Neuronal stem cell (in vitro differentiated cells): ENCODE measurements around the gene ARL6IP1.

ENCODE experiments used
- DNase-seq: peaks from one replicate; pipeline ENCODE4 v3.0.0-alpha.2; 2013; ENCODE audit warnings: low spot score
- H2AFZ ChIP-seq: one replicate; pipeline ENCODE4 v1.6.1; 2013; ENCODE audit warnings: mild to moderate bottlenecking, low read length, inconsistent platforms
- H2AK5ac ChIP-seq: 2 replicates; pipeline ENCODE4 v1.6.1; 2013; ENCODE audit warnings: low read depth, mild to moderate bottlenecking, inconsistent platforms, low read length, moderate library complexity, mixed read lengths
- H2BK120ac ChIP-seq: 2 replicates; pipeline ENCODE4 v1.6.1; 2013; ENCODE audit warnings: low read depth, mild to moderate bottlenecking, inconsistent platforms, low read length, moderate library complexity, mixed read lengths
- H2BK12ac ChIP-seq: one replicate; pipeline ENCODE4 v1.6.1; 2013; ENCODE audit warnings: low read length, inconsistent platforms
- H2BK15ac ChIP-seq: 2 replicates; pipeline ENCODE4 v1.6.1; 2013; ENCODE audit warnings: mild to moderate bottlenecking, low read length, inconsistent platforms, mixed read lengths
- H2BK5ac ChIP-seq: one replicate; pipeline ENCODE4 v1.6.1; 2013; ENCODE audit warnings: inconsistent platforms, mild to moderate bottlenecking, low read length, moderate library complexity
- H3K14ac ChIP-seq: one replicate; pipeline ENCODE4 v1.6.1; 2013; ENCODE audit warnings: low read length, inconsistent platforms
- H3K18ac ChIP-seq: 2 replicates; pipeline ENCODE4 v1.6.1; 2013; ENCODE audit warnings: low read length, inconsistent platforms
- H3K23ac ChIP-seq: 2 replicates; pipeline ENCODE4 v1.6.1; 2013; ENCODE audit warnings: low read depth, mild to moderate bottlenecking, mixed read lengths, low read length, inconsistent platforms; ENCODE audit not compliant: poor library complexity
- H3K27ac ChIP-seq: replicated peaks from 3 replicates; pipeline ENCODE4 v1.5.1; 2013; ENCODE audit warnings: low read length, inconsistent platforms
- H3K27me3 ChIP-seq, 3 experiments: 2 replicates each; pipeline ENCODE4 v1.6.1; 2013; ENCODE audit warnings: low read length in 3 of 3, mild to moderate bottlenecking in 2 of 3, inconsistent platforms in 1 of 3, low read depth in 1 of 3, mixed read lengths in 1 of 3, moderate library complexity in 1 of 3; ENCODE audit not compliant: control insufficient read depth in 3 of 3, insufficient read depth in 3 of 3
- H3K36me3 ChIP-seq, 2 donors: replicated peaks in 1 of 2; 2 replicates each; pipeline ENCODE4 v1.6.1; 2013; ENCODE audit warnings: low read length in 2 of 2; ENCODE audit not compliant: control insufficient read depth in 2 of 2, insufficient read depth in 2 of 2
- H3K4ac ChIP-seq: 2 replicates; pipeline ENCODE4 v1.6.1; 2013; ENCODE audit warnings: inconsistent platforms, mild to moderate bottlenecking, low read length, moderate library complexity
- H3K4me1 ChIP-seq, 2 donors: 1 replicate in 1 of 2; 2 replicates in 1 of 2; pipeline ENCODE4 v1.6.1; 2013; ENCODE audit warnings: low read length in 2 of 2, low read depth in 1 of 2; ENCODE audit not compliant: control insufficient read depth in 2 of 2, insufficient read depth in 1 of 2
- H3K4me2 ChIP-seq: one replicate; pipeline ENCODE4 v1.6.1; 2013; ENCODE audit warnings: mild to moderate bottlenecking, low read length, inconsistent platforms; ENCODE audit not compliant: insufficient read depth, poor library complexity, severe bottlenecking
- H3K4me3 ChIP-seq, 2 donors: 2 replicates each; pipeline ENCODE4 v1.5.1; 2013; ENCODE audit warnings: low read length in 2 of 2, mild to moderate bottlenecking in 2 of 2, inconsistent platforms in 1 of 2, moderate library complexity in 1 of 2
- H3K79me1 ChIP-seq: one replicate; pipeline ENCODE4 v1.6.1; 2013; ENCODE audit warnings: low read depth, mild to moderate bottlenecking, inconsistent platforms, low read length, moderate library complexity
- H3K9ac ChIP-seq: one replicate; pipeline ENCODE4 v1.6.1; 2013; ENCODE audit warnings: mild to moderate bottlenecking, low read depth, low read length, inconsistent platforms; ENCODE audit not compliant: poor library complexity
- H3K9me3 ChIP-seq, 2 donors: replicated peaks in 1 of 2; 2 replicates each; pipeline versions ENCODE3 to v1.6.1; 2013; ENCODE audit warnings: low read length in 2 of 2, mild to moderate bottlenecking in 2 of 2, inconsistent platforms in 1 of 2, low read depth in 1 of 2, mixed read lengths in 1 of 2, moderate library complexity in 1 of 2; ENCODE audit not compliant: control insufficient read depth in 2 of 2, insufficient read depth in 1 of 2
- H4K8ac ChIP-seq: one replicate; pipeline ENCODE4 v1.6.1; 2013; ENCODE audit warnings: low read depth, mild to moderate bottlenecking, inconsistent platforms, low read length, moderate library complexity
- H4K91ac ChIP-seq: one replicate; pipeline ENCODE4 v1.6.1; 2013; ENCODE audit warnings: low read length, low read depth, mild to moderate bottlenecking, inconsistent platforms; ENCODE audit not compliant: poor library complexity
- WGBS, 2 donors: extraction: QIAGEN DNeasy Blood & Tissue Kit; methylation state at CpG; one replicate each; pipeline ENCODE4 v1.1.7; 2013; ENCODE audit warnings: missing lambda C conversion rate in 2 of 2, mixed read lengths in 1 of 2; ENCODE audit not compliant: insufficient read length in 2 of 2, insufficient replicate concordance in 1 of 2; ENCODE audit errors: extremely low coverage in 2 of 2; 5-methylcytosine and 5-hydroxymethylcytosine counted together

The ARL6IP1 gene

DNA sequence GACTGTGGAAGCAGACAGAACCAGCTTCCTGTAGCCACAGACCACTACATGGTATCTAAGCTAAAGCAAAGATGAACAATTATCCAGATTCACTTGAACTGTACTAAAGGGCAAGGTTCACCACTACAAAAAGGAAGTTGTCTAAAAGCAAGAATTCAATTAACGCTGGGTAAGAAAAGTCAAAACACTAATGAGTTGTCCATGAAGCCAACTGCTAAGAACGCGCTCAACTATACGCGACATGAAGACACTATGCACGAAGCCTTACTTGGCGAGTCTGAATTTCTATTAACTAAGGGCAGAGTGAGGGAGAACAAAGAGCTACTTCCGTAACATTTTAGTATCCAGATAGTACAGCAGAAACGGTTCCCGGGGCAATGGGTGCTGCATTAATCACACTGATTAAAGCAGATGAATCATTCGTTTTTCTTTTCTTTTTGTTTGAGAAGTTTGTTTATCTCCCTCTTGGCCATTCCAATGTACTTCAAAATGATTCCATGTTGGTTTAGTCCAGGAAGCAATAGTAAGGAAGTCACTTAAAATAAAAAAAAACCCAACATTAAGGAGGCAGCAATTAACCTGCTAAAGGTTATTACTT is 8.4 kb downstream of the ARL6IP1 start:
- no peak overlapping the region for H2BK5ac ChIP-seq
- no peak overlapping the region for H2BK120ac ChIP-seq
- no peak overlapping the region for H3K4ac ChIP-seq
- no peak overlapping the region for H3K9ac ChIP-seq
- peaks cover 4 to 10% of the 10 kb centered on the region in 2 donors for H3K4me1 ChIP-seq
- peaks cover 2% of the 10 kb centered on the region for H3K79me1 ChIP-seq
- no peak overlapping the region for H3K23ac ChIP-seq
- H2BK12ac ChIP-seq = no peak overlapping the region
- no peak overlapping the region for H3K4me3 ChIP-seq
- no peak overlapping the region for H2AFZ ChIP-seq
- H4K8ac ChIP-seq = no peak overlapping the region
- no peak overlapping the region for H3K14ac ChIP-seq
- no peak overlapping the region for H2BK15ac ChIP-seq
- no peak overlapping the region for H3K18ac ChIP-seq
- H3K36me3 ChIP-seq = peaks cover 32 to 85% of the 10 kb centered on the region in 2 donors
- H3K27ac ChIP-seq = no peak overlapping the region
- H4K91ac ChIP-seq = no peak overlapping the region
- no peaks in the 10 kb centered on the region for H3K9me3 ChIP-seq
- no peak for DNase-seq
- H2AK5ac ChIP-seq = no peak overlapping the region
- no peak overlapping the region for H3K4me2 ChIP-seq
- H3K27me3 ChIP-seq = no peaks in the 10 kb centered on the region
- no CpG with 5 or more reads among the region's 11 CpGs for WGBS, 2 donors

DNA sequence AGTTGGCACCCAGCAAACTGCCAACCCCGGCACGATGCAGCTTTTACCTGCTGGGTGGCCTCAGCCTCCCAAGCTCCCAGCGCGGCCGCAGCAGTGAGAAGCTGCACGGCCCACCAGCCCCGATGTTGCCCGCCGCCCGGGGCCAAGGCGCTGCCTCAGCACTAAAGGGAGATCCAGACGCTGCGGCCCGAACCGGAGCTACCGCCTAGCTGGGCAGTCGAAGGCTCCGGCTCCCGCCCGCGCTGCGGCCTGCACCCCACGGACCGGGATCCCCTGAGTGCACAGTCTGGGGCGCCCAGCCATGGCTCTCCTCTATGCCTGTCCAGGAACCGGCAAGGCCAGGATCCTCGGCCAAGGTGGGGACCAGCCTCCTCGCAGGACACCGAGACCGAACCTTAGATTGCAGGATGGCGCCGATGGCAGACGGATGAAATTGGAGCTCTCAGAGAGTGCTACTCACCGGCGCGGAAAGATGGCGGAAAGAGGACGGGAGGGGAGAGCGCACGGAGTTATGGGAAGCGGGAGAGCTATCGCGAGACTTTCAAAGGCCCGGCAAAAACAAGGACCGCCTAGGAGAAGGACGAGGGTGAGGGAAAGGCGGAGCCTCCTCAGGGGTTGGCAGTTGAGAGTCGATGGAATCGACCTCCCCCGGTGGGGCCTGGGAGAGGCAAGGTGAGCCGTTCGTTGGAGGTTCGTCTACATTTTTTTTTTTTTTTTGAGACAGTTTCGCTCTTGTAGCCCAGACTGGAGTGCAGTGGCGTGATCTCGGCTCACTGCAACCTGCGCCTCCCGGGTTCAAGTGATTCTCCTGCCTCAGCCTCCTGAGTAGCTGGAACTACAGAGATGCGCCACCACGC is 11.3 kb downstream of the ARL6IP1 start, which contains the start of gene RPS15A:
TSS of gene RPS15A (minus strand) at position 485 of the 857 bp plus-strand sequence. CDS start 1,221 bp downstream, outside the sequence.
- no peak within 1 kb of the TSS for H4K91ac ChIP-seq
- peak within 1 kb of the TSS; percentile 80 for H3K27ac ChIP-seq
- peak within 1 kb of the TSS; percentile 91 to 97 for H3K4me3 ChIP-seq
- peak within 1 kb of the TSS; percentile 79 for H2AFZ ChIP-seq
- no peak within 1 kb of the TSS for H2BK120ac ChIP-seq
- peak within 1 kb of the TSS; percentile 98 for H3K14ac ChIP-seq
- H2AK5ac ChIP-seq = peak within 1 kb of the TSS; percentile 76
- no peaks in the 10 kb centered on the region for H3K9me3 ChIP-seq
- H3K23ac ChIP-seq = peak within 1 kb of the TSS; percentile 82
- WGBS, 2 donors = no CpG with 5 or more reads among the region's 60 CpGs
- H2BK12ac ChIP-seq = no peak within 1 kb of the TSS
- peaks cover 8 to 15% of the 10 kb centered on the region in 2 donors for H3K4me1 ChIP-seq
- H3K4ac ChIP-seq = peak within 1 kb of the TSS; percentile 26
- no peaks in the 10 kb centered on the region for H3K79me1 ChIP-seq
- H3K4me2 ChIP-seq = peak within 1 kb of the TSS; percentile 74
- peaks cover 51 to 87% of the 10 kb centered on the region in 2 donors for H3K36me3 ChIP-seq
- peak; percentile 93 for DNase-seq
- H2BK15ac ChIP-seq = no peak within 1 kb of the TSS
- H3K18ac ChIP-seq = peak within 1 kb of the TSS; percentile 98
- peak within 1 kb of the TSS; percentile 96 for H2BK5ac ChIP-seq
- peak within 1 kb of the TSS; percentile 97 for H3K9ac ChIP-seq
- peak within 1 kb of the TSS; percentile 75 for H4K8ac ChIP-seq
- no peaks in the 10 kb centered on the region for H3K27me3 ChIP-seq

GRCh38 chr16:18789515-18789849 is 11.9 kb downstream of the ARL6IP1 start:
- Histone ChIP-seq H3K36me3 (peaks cover 53 to 87% of the 10 kb centered on the region in 2 donors), H3K27me3 (no peaks in the 10 kb centered on the region), H2AFZ (peak overlapping the region; percentile 79), H2BK5ac (peak overlapping the region; percentile 96), H2BK12ac (no peak overlapping the region), H3K4me3 (peak overlapping the region; percentile 91 to 97), H4K8ac (no peak overlapping the region), H3K9ac (peak overlapping the region; percentile 97), H2BK15ac (no peak overlapping the region), H3K27ac (no peak overlapping the region), H3K4me1 (peaks cover 8 to 15% of the 10 kb centered on the region in 2 donors), H3K18ac (peak overlapping the region; percentile 98), H3K79me1 (no peaks in the 10 kb centered on the region), H3K4me2 (peak overlapping the region; percentile 74), H2BK120ac (no peak overlapping the region), H3K4ac (no peak overlapping the region), H4K91ac (no peak overlapping the region), H3K9me3 (no peaks in the 10 kb centered on the region), H3K14ac (no peak overlapping the region), H3K23ac (no peak overlapping the region), H2AK5ac (peak overlapping the region; percentile 76)
- WGBS, 2 donors = no CpG with 5 or more reads among the region's 5 CpGs
- DNase-seq = no peak
